Measurements from ENCODE around the gene TBC1D9.

GRCh38 chr4:140756319-140757231, at the start of gene TBC1D9:
- TF ChIP-seq CTCF (IDR thresholded peaks at IDR 0.05) (no peak; the same call in none of the 2 replicates), RAD21 (IDR thresholded peaks at IDR 0.05; ENCODE audit: low read length) (no peak; the same call in 1 of the 2 replicates), POLR2AphosphoS5 (IDR thresholded peaks at IDR 0.05; ENCODE audit: low read depth, low read length) (peak; percentile 19; the same call in 1 of the 2 replicates), USF2 (IDR thresholded peaks at IDR 0.05; ENCODE audit: borderline replicate concordance, low read depth, low read length) (no peak), REST (IDR thresholded peaks at IDR 0.05; ENCODE audit: low read depth, low read length) (no peak), FOXJ3 (CRISPR knock-in tag; IDR thresholded peaks at IDR 0.05) (peak; percentile 66; the same call in 1 of the 2 replicates), MAX (IDR thresholded peaks at IDR 0.05; ENCODE audit: low read depth) (peak; percentile 68), TAF1 (IDR thresholded peaks at IDR 0.05; ENCODE audit: borderline replicate concordance, low read depth, low read length) (no peak), CHD2 (IDR thresholded peaks at IDR 0.05; ENCODE audit: low read length, partially characterized antibody) (no peak), RXRA (IDR thresholded peaks at IDR 0.05; ENCODE audit: borderline replicate concordance, low read depth) (no peak), ELF1 (IDR thresholded peaks at IDR 0.05) (no peak)

Data from SK-N-SH (cell line).